Raji (cell line): Measurements from ENCODE around the gene DAGLA.

Experiments
- POLR2A ChIP-seq: IDR thresholded peaks from 2 replicates; pipeline ENCODE4 v1.6.1; 2011; ENCODE audit warnings: low read depth, low read length, control low read depth; ENCODE audit not compliant: insufficient read depth

DAGLA gene

GRCh38 chr11:61712846-61713245 is 32.7 kb downstream of the DAGLA start:
- no peak for TF ChIP-seq POLR2A

- no peak for TF ChIP-seq POLR2A
Measured at GRCh38 chr11:61713464-61713863, 33.3 kb downstream of the DAGLA start.

- no peak for TF ChIP-seq POLR2A
Measured at GRCh38 chr11:61713906-61714305, 33.7 kb downstream of the DAGLA start.

GRCh38 chr11:61714316-61714715 is 34.1 kb downstream of the DAGLA start:
- TF ChIP-seq POLR2A = no peak

- TF ChIP-seq POLR2A = no peak
Measured at GRCh38 chr11:61714916-61715315, 34.7 kb downstream of the DAGLA start.

- no peak for TF ChIP-seq POLR2A
Measured at GRCh38 chr11:61715867-61716266, 35.7 kb downstream of the DAGLA start.

GRCh38 chr11:61716478-61717285 is 36.5 kb downstream of the DAGLA start:
- no peak for TF ChIP-seq POLR2A

GRCh38 chr11:61717286-61718033 is 37.3 kb downstream of the DAGLA start:
- no peak for TF ChIP-seq POLR2A

GRCh38 chr11:61718046-61718531 is 37.9 kb downstream of the DAGLA start:
- TF ChIP-seq POLR2A = no peak

- no peak for TF ChIP-seq POLR2A
Measured at GRCh38 chr11:61718621-61719302, 38.6 kb downstream of the DAGLA start.

- TF ChIP-seq POLR2A = no peak
Measured at GRCh38 chr11:61719978-61720377, 39.8 kb downstream of the DAGLA start.

- no peak for TF ChIP-seq POLR2A
Measured at GRCh38 chr11:61720597-61720996, 40.4 kb downstream of the DAGLA start.

- no peak for TF ChIP-seq POLR2A
Measured at GRCh38 chr11:61724437-61724836, 44.2 kb downstream of the DAGLA start.

- TF ChIP-seq POLR2A = no peak
Measured at GRCh38 chr11:61725781-61726231, 45.6 kb downstream of the DAGLA start.

GRCh38 chr11:61726775-61727174 is 46.6 kb downstream of the DAGLA start:
- TF ChIP-seq POLR2A = no peak

- TF ChIP-seq POLR2A = no peak
Measured at GRCh38 chr11:61727401-61727811, 47.2 kb downstream of the DAGLA start.
